Chondrocyte (in vitro differentiated cells): Measurements from ENCODE around the gene BORCS5. TPM values are rescaled to one million over a fixed set of nuclear protein-coding genes. Genes with fewer than 3 reads are reported as not detected.

Experiments used
- DNase-seq: peaks from one replicate; pipeline ENCODE4 v3.0.0; 2021; ENCODE audit warnings: mixed read lengths, low spot score
- H3K27ac Mint-ChIP-seq: one replicate; pipeline ENCODE4 v1.8.0; 2021; ENCODE audit warnings: mild to moderate bottlenecking, moderate library complexity, mixed read lengths; ENCODE audit not compliant: unreplicated experiment
- H3K27me3 Mint-ChIP-seq: 2 replicates; pipeline ENCODE4 v1.8.0; 2021; ENCODE audit warnings: low read depth, mixed read lengths
- H3K36me3 Mint-ChIP-seq: 2 replicates; pipeline ENCODE4 v1.8.0; 2021; ENCODE audit warnings: low read depth, mixed read lengths
- H3K4me1 Mint-ChIP-seq: 2 replicates; pipeline ENCODE4 v1.8.0; 2021; ENCODE audit warnings: low read depth, mild to moderate bottlenecking, mixed read lengths
- H3K4me3 Mint-ChIP-seq: one replicate; pipeline ENCODE4 v1.8.0; 2021; ENCODE audit warnings: mild to moderate bottlenecking, moderate library complexity, mixed read lengths; ENCODE audit not compliant: unreplicated experiment
- H3K9me3 Mint-ChIP-seq: 2 replicates; pipeline ENCODE4 v1.8.0; 2021; ENCODE audit warnings: low read depth, mixed read lengths
- total RNA-seq: library from RNA; stranded (reverse); gene quantifications from 3 replicates; pipeline ENCODE4 v1.2.1, GENCODE V29; 2021
- TF ChIP-seq, protein P1 (sequence below): fragments of 200-600 bp; sonication (generic); IDR thresholded peaks from 2 replicates; pipeline ENCODE4 v1.5.0; 2021; ENCODE audit warnings: antibody characterized with exemption, mild to moderate bottlenecking, moderate library complexity

The BORCS5 gene
- total RNA-seq, 1 donor from 2014 or later, result 11.3 TPM

DNA sequence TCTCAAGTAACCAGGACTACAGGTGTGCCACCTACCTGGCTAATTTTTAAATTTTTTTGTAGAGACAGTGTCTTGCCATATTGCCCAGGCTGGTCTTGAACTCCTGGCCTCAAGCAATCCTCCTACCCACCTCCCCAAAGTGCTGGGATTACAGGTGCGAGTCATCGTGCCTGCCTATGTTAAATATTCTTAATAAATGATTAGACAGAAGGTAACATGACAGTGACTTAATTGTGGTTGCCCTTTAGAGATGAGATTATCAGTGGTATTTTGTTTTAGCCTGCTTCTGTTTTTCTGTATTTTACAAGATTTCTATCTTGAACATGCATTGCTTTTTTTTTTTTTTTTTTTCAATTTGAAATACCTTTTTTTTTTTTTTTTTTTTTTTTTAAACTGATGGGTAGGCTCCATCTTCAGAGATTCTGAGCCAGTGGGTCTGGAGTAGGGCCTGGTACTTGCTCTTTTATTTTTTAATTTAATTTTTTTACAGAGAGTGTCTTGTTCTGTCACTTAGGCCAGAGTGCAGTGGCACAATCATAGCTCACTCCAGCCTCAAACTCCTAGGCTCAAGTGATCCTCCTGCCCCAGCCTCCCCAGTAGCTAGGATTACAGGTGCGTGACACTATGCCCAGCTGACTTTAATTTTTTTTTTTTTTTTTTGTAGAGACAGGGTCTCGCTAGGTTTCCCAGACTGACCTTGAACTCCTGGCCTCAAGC lies 88.4 kb downstream of the BORCS5 start:
- H3K27ac Mint-ChIP-seq, result no peak overlapping the region
- H3K4me3 Mint-ChIP-seq, result no peak overlapping the region
- H3K27me3 Mint-ChIP-seq, result no peaks in the 10 kb centered on the region
- H3K36me3 Mint-ChIP-seq, result no peaks in the 10 kb centered on the region
- H3K4me1 Mint-ChIP-seq, result peaks cover 43% of the 10 kb centered on the region
- no peaks in the 10 kb centered on the region for H3K9me3 Mint-ChIP-seq
- TF ChIP-seq, protein P1, sequence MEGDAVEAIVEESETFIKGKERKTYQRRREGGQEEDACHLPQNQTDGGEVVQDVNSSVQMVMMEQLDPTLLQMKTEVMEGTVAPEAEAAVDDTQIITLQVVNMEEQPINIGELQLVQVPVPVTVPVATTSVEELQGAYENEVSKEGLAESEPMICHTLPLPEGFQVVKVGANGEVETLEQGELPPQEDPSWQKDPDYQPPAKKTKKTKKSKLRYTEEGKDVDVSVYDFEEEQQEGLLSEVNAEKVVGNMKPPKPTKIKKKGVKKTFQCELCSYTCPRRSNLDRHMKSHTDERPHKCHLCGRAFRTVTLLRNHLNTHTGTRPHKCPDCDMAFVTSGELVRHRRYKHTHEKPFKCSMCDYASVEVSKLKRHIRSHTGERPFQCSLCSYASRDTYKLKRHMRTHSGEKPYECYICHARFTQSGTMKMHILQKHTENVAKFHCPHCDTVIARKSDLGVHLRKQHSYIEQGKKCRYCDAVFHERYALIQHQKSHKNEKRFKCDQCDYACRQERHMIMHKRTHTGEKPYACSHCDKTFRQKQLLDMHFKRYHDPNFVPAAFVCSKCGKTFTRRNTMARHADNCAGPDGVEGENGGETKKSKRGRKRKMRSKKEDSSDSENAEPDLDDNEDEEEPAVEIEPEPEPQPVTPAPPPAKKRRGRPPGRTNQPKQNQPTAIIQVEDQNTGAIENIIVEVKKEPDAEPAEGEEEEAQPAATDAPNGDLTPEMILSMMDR, result no peak
- DNase-seq, result no peak

DNA sequence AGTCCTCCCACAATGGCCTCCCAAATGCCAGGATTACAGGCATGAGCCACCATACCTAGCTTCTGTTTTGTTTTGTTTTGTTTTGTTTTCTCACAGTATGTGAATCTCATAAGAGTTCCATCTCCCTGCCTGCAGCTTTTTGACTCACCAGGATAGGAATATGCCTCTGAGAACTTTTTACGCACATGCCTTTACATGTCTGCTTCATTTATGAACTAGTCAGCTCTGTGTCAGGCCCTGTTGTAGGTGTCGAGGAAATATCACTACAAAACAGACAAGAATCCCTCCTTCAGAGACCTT lies 89.0 kb downstream of the BORCS5 start:
- H3K4me1 Mint-ChIP-seq, result peaks cover 40% of the 10 kb centered on the region
- no peak for DNase-seq
- no peaks in the 10 kb centered on the region for H3K36me3 Mint-ChIP-seq
- H3K4me3 Mint-ChIP-seq, result no peak overlapping the region
- no peaks in the 10 kb centered on the region for H3K9me3 Mint-ChIP-seq
- no peaks in the 10 kb centered on the region for H3K27me3 Mint-ChIP-seq
- TF ChIP-seq, protein P1, result no peak
- no peak overlapping the region for H3K27ac Mint-ChIP-seq

DNA sequence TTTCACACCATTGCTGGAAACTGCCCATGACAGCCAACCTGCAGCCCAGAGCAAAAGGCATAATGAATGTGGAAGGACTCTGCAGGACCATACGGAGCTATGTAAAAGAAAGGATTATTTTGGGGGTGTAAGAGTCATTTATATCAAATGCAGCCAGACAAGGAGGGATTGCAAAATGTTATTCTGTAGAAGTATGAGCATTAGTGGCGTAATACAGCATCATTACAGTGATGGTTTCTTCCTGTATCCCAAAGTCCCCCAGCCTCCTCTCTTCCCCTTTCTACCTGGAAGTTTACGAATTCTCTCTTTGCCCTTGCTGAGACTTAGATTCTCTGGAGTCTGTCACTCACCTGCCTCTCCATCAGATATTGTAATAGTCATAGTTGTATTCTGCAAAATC lies 89.9 kb downstream of the BORCS5 start:
- H3K4me3 Mint-ChIP-seq, result no peak overlapping the region
- H3K36me3 Mint-ChIP-seq, result no peaks in the 10 kb centered on the region
- no peak for DNase-seq
- no peaks in the 10 kb centered on the region for H3K27me3 Mint-ChIP-seq
- peaks cover 32% of the 10 kb centered on the region for H3K4me1 Mint-ChIP-seq
- TF ChIP-seq, protein P1, result no peak
- no peaks in the 10 kb centered on the region for H3K9me3 Mint-ChIP-seq
- no peak overlapping the region for H3K27ac Mint-ChIP-seq

DNA sequence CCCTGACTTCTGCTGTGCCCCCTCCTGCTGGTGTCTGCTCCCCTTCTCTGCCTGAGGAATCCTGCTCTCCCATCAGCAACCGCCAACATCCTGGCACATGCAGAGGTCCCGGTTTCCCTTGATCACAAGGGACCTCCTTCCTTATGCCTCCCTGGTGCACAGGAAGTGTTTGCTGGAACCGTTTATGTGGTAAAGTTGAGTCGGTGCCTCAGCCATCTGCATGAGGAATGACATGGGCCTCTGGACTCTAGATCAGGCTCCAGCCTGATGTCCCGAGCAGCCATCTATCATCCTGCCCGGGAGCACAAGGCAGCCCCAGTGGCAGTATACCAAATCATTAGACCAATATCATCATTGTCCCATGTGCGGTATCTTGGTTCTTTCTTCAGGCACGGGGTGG lies 90.4 kb downstream of the BORCS5 start:
- no peak for DNase-seq
- H3K27ac Mint-ChIP-seq, result no peak overlapping the region
- H3K4me1 Mint-ChIP-seq, result peaks cover 27% of the 10 kb centered on the region
- H3K27me3 Mint-ChIP-seq, result no peaks in the 10 kb centered on the region
- H3K36me3 Mint-ChIP-seq, result no peaks in the 10 kb centered on the region
- H3K9me3 Mint-ChIP-seq, result no peaks in the 10 kb centered on the region
- H3K4me3 Mint-ChIP-seq, result no peak overlapping the region
- TF ChIP-seq, protein P1, result no peak

DNA sequence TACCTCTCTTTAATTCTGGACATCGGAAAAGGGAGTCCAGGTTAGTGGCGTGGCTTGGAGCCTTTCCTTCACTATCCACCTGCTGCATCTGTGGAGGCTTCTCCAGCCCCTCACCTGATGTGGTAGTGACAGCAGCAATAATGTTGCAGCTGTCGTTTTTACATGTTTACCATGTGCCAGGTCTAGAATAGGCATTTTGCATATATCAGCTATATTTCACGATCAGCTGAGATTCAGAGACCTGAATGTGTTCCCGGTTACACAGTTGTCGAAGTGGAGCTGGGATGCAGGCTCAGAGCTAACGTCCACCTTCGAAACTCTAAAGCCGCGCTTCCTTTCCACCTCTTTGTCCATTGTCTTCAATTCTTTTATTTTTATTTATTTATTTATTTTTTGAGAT lies 91.0 kb downstream of the BORCS5 start:
- peaks cover 21% of the 10 kb centered on the region for H3K4me1 Mint-ChIP-seq
- no peak for DNase-seq
- H3K4me3 Mint-ChIP-seq, result no peak overlapping the region
- H3K27me3 Mint-ChIP-seq, result no peaks in the 10 kb centered on the region
- H3K9me3 Mint-ChIP-seq, result no peaks in the 10 kb centered on the region
- H3K36me3 Mint-ChIP-seq, result peaks cover 1% of the 10 kb centered on the region
- H3K27ac Mint-ChIP-seq, result no peak overlapping the region
- TF ChIP-seq, protein P1, result no peak
